NOMO-1 treated with dmso at 0.1 percent for 144 hours (cell line): Measurements from ENCODE around the gene SNRNP200.
"Not testable (repeated sequence)": the region's sequence is repeated elsewhere in the genome, so short reads cannot be mapped to it uniquely, and the experiment has no call there.

ENCODE experiments used
- DNase-seq: peaks from one replicate; lab custom pipeline; 2025; ENCODE audit not compliant: unreplicated experiment; lab: John Stamatoyannopoulos, UW

The SNRNP200 gene

GRCh38 chr2:96325041-96325883 is 19.9 kb upstream of the SNRNP200 start, which contains the start of gene ITPRIPL1:
TSS of gene ITPRIPL1 (plus strand) at chr2:96325317. CDS start at chr2:96325840, 523 bp downstream.
- DNase-seq = no peak

GRCh38 chr2:96324721-96325040 is 19.3 kb upstream of the SNRNP200 start:
- no peak for DNase-seq

DNA sequence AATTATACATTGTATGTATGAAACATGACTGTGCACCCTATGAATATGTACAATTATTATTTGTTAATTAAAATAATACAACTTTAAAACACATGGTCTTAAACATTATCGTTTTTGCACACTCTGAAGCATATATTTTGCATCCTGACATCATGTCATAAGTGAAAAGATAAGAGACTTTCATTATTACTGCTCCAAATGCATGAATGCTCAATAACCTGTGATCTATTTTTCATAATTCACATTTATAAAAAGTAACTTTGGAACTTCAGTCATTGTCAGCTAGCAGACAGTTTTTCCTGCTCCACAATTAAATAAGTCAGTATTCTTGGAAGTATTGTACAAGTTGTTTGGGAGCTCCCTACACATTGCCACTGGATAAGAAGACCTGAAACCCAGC is 18.5 kb upstream of the SNRNP200 start:
- DNase-seq = no peak

DNA sequence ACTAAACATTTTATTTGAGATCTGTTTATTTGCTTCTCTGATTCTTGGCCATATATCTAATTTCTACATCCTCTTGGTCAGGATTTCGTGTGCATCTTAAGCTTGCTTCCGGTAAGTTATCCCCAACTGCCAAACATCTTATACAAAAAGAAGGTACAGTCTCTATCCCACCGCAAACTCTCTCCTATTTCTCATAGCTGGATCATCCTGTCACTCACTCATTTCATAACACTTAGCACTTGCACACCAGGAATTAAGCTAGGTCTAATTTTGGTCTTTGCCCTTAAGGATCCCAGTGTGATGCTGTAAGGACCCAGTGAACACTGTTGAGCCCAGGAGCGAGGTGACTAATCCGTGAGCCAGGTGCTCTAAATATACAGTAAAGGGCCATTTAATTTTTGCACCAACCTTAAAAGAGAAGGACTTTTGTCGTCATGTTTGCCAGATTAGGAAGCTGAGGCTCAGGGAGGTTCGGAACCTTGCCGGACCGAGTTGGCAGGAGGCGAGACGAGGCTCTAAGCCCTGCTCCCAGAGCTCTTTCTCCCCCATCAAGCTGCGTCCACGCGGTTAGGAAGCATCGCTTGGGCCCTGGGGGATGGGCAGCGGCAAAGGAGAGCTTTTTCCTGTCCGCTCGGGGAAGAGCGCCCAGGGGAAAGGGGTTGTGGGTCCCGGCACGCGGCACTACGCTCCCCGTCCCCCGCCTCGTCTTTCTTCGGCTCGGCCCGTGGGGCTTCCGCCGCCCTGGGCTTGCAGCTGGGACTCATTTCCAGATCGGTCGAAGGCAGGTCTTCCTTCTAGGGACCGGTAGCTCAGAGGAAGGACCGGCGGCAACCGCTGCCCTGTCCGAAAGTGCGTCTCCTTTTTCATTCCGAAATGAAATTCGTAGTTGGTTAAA is 15.6 kb upstream of the SNRNP200 start:
- no peak for DNase-seq

GRCh38 chr2:96320326-96320725 is 15.0 kb upstream of the SNRNP200 start:
- no peak for DNase-seq

DNA sequence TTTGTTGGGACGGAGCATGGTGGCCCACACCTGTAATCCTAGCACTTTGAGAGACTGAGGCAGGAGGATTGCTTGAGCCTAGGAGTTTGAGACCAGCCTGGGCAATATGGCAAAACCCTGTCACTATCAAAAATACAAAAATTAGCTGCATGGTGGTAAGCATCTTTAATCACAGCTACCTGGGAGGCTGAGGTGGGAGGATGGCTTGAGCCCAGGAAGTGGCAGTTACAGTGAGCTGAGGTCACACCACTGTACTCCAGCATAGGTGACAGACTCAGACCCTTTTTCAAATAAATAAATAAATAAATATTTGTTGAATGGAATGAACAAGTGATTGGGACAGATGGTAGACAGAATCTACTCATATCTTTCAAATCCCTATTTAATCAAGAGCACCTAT is 14.1 kb upstream of the SNRNP200 start:
- no peak for DNase-seq

- no peak for DNase-seq
These were observed 13.4 kb upstream of the SNRNP200 start for GRCh38 chr2:96318723-96319122.

GRCh38 chr2:96317584-96317997 is 12.2 kb upstream of the SNRNP200 start:
- DNase-seq = no peak

DNA sequence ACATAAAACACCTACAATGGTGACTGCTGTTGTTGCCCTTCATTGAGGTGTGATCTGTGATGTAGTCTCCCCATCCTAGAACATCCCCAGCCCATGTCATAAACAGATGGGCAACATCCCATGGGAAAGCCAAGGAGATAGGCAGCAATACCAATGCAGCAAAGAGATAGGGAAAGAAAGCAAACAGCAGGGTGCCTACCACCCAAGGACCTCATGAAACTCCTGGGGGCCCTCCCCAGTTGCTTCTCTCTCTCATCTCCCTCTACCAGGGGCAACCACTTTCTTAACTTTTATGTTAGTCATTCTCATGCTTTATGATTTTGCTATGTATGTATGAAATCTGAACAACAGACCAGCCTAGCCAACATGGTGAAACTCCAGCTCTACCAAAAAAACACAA is 11.7 kb upstream of the SNRNP200 start:
- DNase-seq = no peak

GRCh38 chr2:96315400-96316071 is 10.2 kb upstream of the SNRNP200 start:
- DNase-seq = no peak

DNA sequence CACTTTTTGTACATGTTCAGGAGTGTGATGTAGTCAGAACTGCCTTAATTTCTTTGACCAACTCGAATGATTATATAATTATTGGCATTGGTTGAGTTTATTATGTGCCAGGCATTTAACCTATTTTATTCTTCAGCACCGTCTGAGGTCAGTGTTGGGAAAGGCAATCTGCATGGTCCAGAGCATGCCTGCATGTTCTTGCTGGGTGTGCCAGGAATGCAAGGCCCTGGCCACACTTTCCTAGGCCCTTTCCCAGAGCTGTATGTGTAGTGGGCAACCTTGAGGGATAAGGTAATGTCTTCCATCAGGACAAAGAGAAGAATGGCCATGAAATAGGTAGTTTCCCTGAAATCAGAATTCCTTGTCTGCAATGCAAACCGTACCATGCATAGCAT is 9.7 kb upstream of the SNRNP200 start:
- no peak for DNase-seq

GRCh38 chr2:96308248-96308647 is 2.9 kb upstream of the SNRNP200 start:
- DNase-seq = no peak

GRCh38 chr2:96306370-96306769 is 1.0 kb upstream of the SNRNP200 start:
- no peak for DNase-seq

DNA sequence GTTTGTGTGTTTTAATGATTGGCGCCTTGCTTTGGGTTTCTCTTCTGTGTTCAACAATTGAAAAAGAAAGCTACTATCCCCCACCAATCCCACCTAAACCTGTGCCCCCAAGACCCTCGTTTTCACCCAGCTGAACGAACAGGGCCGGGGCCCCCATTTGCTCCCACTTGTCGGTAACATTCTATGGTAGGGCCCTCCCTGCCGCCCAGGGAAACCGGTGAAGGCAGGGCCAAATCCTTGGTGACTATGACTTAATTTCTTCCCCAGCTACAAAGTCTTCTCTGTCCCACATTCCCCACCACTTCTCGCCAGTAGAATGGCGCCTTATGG is 598 bp upstream of the SNRNP200 start:
- no peak for DNase-seq

DNA sequence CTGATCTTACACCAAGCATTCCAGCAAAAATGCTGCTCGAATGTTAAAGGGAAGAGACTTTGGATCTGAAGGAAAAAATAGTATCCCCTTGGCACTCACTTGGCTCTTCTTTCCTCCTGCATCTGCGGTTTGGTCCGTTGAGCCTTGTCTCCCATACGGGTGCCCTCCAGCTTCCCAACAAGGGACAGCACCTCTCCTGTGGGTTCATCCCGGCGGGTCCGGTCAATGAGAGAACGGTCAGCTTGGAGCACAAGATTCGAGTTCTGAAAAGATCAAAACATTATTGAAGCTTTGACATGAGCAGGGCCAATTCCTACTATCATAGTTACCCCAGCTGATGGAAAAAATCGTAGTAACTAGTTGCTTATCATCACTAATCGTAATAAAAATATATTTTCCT is 740 bp downstream of the SNRNP200 start:
- no peak for DNase-seq

- DNase-seq = no peak
These were observed 3.5 kb downstream of the SNRNP200 start for GRCh38 chr2:96301865-96302264.

DNA sequence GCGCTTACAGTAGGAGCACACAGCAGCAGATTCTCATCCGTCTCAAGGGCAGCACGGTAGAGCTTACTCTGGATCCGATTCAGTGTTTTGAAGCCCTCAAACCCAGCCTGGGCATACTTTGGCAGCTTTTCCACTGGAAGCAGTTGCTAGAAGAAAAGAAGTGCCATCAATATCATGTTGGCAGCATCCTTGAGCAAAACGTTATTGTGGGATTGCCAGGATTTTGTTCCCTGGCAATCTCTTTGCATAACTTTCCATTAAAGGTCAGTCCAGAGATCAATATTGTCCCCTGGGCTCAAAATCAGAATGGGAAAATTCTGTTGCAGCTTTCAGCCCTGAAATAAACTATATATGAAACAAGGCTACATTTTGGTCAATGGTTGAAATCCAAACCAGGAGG is 8.4 kb downstream of the SNRNP200 start:
- DNase-seq = no peak

DNA sequence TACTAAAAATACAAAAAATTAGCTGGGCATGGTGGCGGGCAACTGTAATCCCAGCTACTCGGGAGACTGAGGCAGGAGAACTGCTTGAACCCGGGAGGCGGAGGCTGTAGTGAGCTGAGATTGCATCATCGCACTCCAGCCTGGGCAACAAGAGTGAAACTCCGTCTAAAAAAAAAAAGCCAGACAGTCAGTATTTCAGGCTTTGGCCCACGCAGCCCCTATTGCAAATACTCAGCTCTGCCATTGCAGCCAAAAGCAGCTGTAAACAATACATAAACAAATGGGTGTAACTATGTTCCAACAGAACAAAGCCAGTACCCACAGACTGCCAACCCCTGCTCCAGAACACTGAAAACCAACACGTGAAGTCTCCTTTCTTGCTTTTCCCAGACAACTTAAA is 11.1 kb downstream of the SNRNP200 start:
- DNase-seq = not testable (repeated sequence)

- DNase-seq = no peak
These were observed 13.6 kb downstream of the SNRNP200 start for GRCh38 chr2:96291751-96292150.

DNA sequence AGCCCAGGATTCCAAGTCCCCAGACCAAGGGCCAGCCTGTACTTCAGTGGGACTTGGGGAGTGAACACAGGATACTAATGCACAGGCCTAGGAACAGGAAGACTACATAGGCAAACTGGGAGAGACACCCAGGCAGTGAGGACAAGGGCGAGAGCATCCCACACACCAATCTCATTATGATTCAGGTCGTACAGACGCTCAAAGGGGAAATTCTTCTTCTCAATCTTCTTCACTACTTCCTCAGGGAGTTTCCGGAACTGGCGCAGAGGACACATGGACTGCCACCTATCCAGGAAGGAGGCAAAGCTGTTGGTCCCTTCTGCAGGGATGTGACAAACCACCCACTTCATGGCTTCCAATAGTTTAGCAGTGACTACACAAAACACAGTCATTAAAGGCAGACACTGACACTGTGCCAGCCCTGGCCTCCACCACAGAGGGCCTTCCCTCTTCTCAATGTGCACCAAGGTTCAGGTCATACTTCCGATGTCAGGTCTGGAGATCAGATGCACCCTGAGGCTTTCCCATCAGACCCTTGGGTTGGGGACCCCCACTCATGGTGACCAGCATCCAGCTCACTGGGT is 18.0 kb downstream of the SNRNP200 start:
- no peak for DNase-seq

DNA sequence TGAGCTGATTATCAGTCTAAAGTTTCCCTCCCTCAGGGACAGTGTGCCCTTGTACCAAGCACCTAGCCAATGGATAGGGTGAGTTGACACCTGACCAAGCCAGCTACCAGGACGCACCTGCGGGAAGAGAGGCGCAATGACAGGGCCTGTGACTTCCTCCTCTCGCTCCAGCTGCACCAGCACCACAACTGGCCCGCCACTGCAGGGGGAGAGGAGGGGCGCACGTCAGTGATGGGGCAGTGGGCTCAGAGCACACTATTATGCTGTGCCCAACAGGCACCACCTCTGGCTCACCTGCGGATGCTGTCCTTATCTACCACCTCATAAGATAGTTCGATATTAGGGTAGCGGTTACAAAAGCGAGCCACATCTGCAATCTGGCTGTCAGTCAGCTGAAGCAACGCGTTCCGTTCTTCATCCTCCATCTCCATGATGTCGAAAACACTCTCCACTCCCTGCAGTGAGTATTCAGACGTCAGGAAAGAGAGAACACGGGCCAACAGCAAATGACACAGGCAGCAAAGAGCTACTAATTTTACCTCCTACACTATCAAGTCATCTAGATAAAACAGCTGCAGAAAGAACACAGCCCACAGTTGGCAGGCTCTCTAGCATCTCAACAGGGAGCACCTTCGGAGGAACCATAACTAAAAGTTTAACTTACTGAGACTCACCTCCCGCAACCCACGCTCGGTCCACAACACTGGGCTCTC is 28.4 kb downstream of the SNRNP200 start:
- DNase-seq = no peak
